Mesenchymal stem cell (in vitro differentiated cells and primary cell): ENCODE results near the gene FKBP5.
A peak's percentile ranks its signal among the peaks of the same experiment; 100 is the strongest.

Experiments
- DNase-seq: peaks from one replicate; pipeline ENCODE4 v3.0.0-alpha.2; 2013
- H2AFZ ChIP-seq: one replicate; pipeline ENCODE4 v1.6.1; 2013; ENCODE audit warnings: low read depth, mild to moderate bottlenecking, control low read depth, inconsistent platforms, low read length, moderate library complexity
- H2AK5ac ChIP-seq: 2 replicates; pipeline ENCODE4 v1.6.1; 2013; ENCODE audit warnings: low read length, moderate library complexity, mild to moderate bottlenecking, inconsistent platforms; ENCODE audit not compliant: severe bottlenecking
- H2BK120ac ChIP-seq: one replicate; pipeline ENCODE4 v1.6.1; 2013; ENCODE audit warnings: low read depth, mild to moderate bottlenecking, inconsistent platforms, low read length, moderate library complexity
- H2BK12ac ChIP-seq, 2 experiments: one replicate each; pipeline ENCODE4 v1.6.1; 2013; ENCODE audit warnings: inconsistent platforms in 2 of 2, low read length in 2 of 2, mild to moderate bottlenecking in 2 of 2, moderate library complexity in 2 of 2, control low read depth in 1 of 2
- H2BK15ac ChIP-seq: one replicate; pipeline ENCODE4 v1.6.1; 2013; ENCODE audit warnings: mild to moderate bottlenecking, low read depth, inconsistent platforms; ENCODE audit not compliant: poor library complexity, severe bottlenecking
- H2BK5ac ChIP-seq: 2 replicates; pipeline ENCODE4 v1.6.1; 2013; ENCODE audit warnings: low read depth, mild to moderate bottlenecking, low read length, control low read depth, inconsistent platforms; ENCODE audit not compliant: poor library complexity, severe bottlenecking
- H3K14ac ChIP-seq, 2 experiments: one replicate each; pipeline ENCODE4 v1.6.1; 2013; ENCODE audit warnings: inconsistent platforms in 2 of 2, low read length in 2 of 2, control low read depth in 1 of 2, mild to moderate bottlenecking in 1 of 2, moderate library complexity in 1 of 2
- H3K18ac ChIP-seq, 2 experiments: one replicate each; pipeline ENCODE4 v1.6.1; 2013; ENCODE audit warnings: inconsistent platforms in 2 of 2, low read length in 2 of 2, control low read depth in 1 of 2, low read depth in 1 of 2, mild to moderate bottlenecking in 1 of 2
- H3K23ac ChIP-seq, 2 experiments: one replicate each; pipeline ENCODE4 v1.6.1; 2013; ENCODE audit warnings: inconsistent platforms in 2 of 2, low read length in 2 of 2, mild to moderate bottlenecking in 2 of 2, moderate library complexity in 2 of 2, control low read depth in 1 of 2
- H3K27ac ChIP-seq: 2 replicates; pipeline ENCODE4 v1.5.1; 2013; ENCODE audit warnings: mild to moderate bottlenecking, moderate library complexity, low read length, control low read depth, inconsistent platforms; ENCODE audit not compliant: poor library complexity, severe bottlenecking
- H3K27me3 ChIP-seq, 2 experiments: 2 replicates each; pipeline versions ENCODE4 v1.6.1 to v1.7.0; 2013; ENCODE audit warnings: low read length in 2 of 2, mild to moderate bottlenecking in 2 of 2, moderate library complexity in 2 of 2, control low read depth in 1 of 2, inconsistent platforms in 1 of 2; ENCODE audit not compliant: control insufficient read depth in 1 of 2, insufficient read depth in 1 of 2
- H3K36me3 ChIP-seq, 2 experiments: 2 replicates each; pipeline versions ENCODE4 v1.6.1 to v1.7.0; 2013; ENCODE audit warnings: low read length in 2 of 2, control low read depth in 1 of 2, inconsistent platforms in 1 of 2, low read depth in 1 of 2, mild to moderate bottlenecking in 1 of 2; ENCODE audit not compliant: insufficient read depth in 2 of 2, control insufficient read depth in 1 of 2
- H3K4ac ChIP-seq, 2 experiments: one replicate each; pipeline ENCODE4 v1.6.1; 2013; ENCODE audit warnings: inconsistent platforms in 2 of 2, low read length in 2 of 2, mild to moderate bottlenecking in 2 of 2, moderate library complexity in 2 of 2, control low read depth in 1 of 2, low read depth in 1 of 2
- H3K4me1 ChIP-seq: 2 replicates; pipeline ENCODE4 v1.6.1; 2013; ENCODE audit warnings: low read depth, low read length, control low read depth; ENCODE audit not compliant: control insufficient read depth, insufficient read depth
- H3K4me2 ChIP-seq: 2 replicates; pipeline ENCODE4 v1.6.1; 2013; ENCODE audit warnings: low read length, mild to moderate bottlenecking, inconsistent platforms; ENCODE audit not compliant: poor library complexity, severe bottlenecking
- H3K4me3 ChIP-seq, 2 experiments: 2 replicates each; pipeline versions ENCODE4 v1.5.1 to v1.7.0; 2013; ENCODE audit warnings: low read length in 2 of 2, mild to moderate bottlenecking in 2 of 2, control low read depth in 1 of 2, low read depth in 1 of 2; ENCODE audit not compliant: insufficient read depth in 1 of 2
- H3K79me1 ChIP-seq: replicated peaks from 2 replicates; pipeline ENCODE4 v1.6.1; 2013; ENCODE audit warnings: mild to moderate bottlenecking, control low read depth, low read length, inconsistent platforms; ENCODE audit not compliant: poor library complexity, severe bottlenecking
- H3K9ac ChIP-seq: 2 replicates; pipeline ENCODE4 v1.7.0; 2013; ENCODE audit warnings: mild to moderate bottlenecking, low read length, moderate library complexity
- H3K9me3 ChIP-seq: 2 replicates; pipeline ENCODE4 v1.7.0; 2013; ENCODE audit warnings: mild to moderate bottlenecking, low read length; ENCODE audit not compliant: control insufficient read depth
- H4K8ac ChIP-seq: one replicate; pipeline ENCODE4 v1.6.1; 2013; ENCODE audit warnings: inconsistent platforms, mild to moderate bottlenecking, low read length, moderate library complexity
- H4K91ac ChIP-seq: one replicate; pipeline ENCODE4 v1.6.1; 2013; ENCODE audit warnings: mild to moderate bottlenecking, low read length, inconsistent platforms
- WGBS: methylation state at CpG from one replicate; pipeline ENCODE4 v1.1.7; 2013; ENCODE audit warnings: mixed read lengths; 5-methylcytosine and 5-hydroxymethylcytosine counted together

The FKBP5 gene

GRCh38 chr6:35558571-35558970 lies 130.1 kb downstream of the FKBP5 start:
- Histone ChIP-seq H4K8ac (no peak overlapping the region), H2BK5ac (no peak overlapping the region), H3K4me3 (no peak overlapping the region), H3K18ac (no peak overlapping the region), H3K4me1 (no peaks in the 10 kb centered on the region), H3K23ac (no peak overlapping the region), H2AFZ (no peak overlapping the region), H2BK15ac (no peak overlapping the region), H3K4me2 (no peak overlapping the region), H3K27me3 (peaks cover 6 to 32% of the 10 kb centered on the region in 2 experiments), H3K14ac (peak overlapping the region in 1 of 2 experiments; percentile 30), H3K27ac (no peak overlapping the region), H2BK120ac (no peak overlapping the region), H3K36me3 (no peaks in the 10 kb centered on the region), H2AK5ac (no peak overlapping the region), H2BK12ac (no peak overlapping the region), H3K4ac (no peak overlapping the region), H3K9ac (no peak overlapping the region), H4K91ac (no peak overlapping the region), H3K9me3 (no peaks in the 10 kb centered on the region), H3K79me1 (no peaks in the 10 kb centered on the region)
- WGBS: 93% methylated on average over 11 of the region's 12 CpGs
- DNase-seq: no peak

DNA sequence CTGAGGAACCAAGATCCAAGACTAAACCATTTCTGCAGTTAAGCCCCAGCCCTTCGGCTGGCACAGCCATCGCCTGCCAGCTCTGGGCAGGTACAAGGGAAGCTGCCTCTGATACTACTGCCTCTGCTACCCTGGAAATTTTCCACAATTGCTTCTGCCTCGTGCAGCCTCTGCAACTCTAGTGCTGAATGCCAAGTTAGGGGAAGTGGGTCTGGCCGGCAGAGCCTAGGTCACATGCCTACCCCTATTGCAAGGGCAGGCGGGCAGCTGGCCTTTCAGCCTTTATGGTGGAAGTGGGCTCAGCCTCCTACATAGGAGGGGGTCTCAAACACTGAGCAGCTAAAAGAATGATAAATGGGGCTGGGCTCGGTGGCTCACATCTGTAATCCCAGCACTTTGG lies 131.5 kb downstream of the FKBP5 start:
- no peak overlapping the region for H2AK5ac ChIP-seq
- H3K27ac ChIP-seq: no peak overlapping the region
- no peak overlapping the region for H3K23ac ChIP-seq
- no peaks in the 10 kb centered on the region for H3K79me1 ChIP-seq
- no peak overlapping the region for H2AFZ ChIP-seq
- H3K36me3 ChIP-seq: no peaks in the 10 kb centered on the region
- H2BK5ac ChIP-seq: no peak overlapping the region
- DNase-seq: no peak
- H2BK12ac ChIP-seq: no peak overlapping the region
- H4K91ac ChIP-seq: no peak overlapping the region
- no peak overlapping the region for H4K8ac ChIP-seq
- no peak overlapping the region for H3K4me2 ChIP-seq
- H3K4ac ChIP-seq: no peak overlapping the region
- no peak overlapping the region for H3K9ac ChIP-seq
- H3K14ac ChIP-seq: no peak overlapping the region
- peaks cover 4% of the 10 kb centered on the region for H3K9me3 ChIP-seq
- no peak overlapping the region for H3K18ac ChIP-seq
- no peaks in the 10 kb centered on the region for H3K4me1 ChIP-seq
- H2BK15ac ChIP-seq: no peak overlapping the region
- no peak overlapping the region for H2BK120ac ChIP-seq
- peaks cover 0 to 25% of the 10 kb centered on the region in 2 experiments for H3K27me3 ChIP-seq
- no peak overlapping the region for H3K4me3 ChIP-seq
- WGBS: 92% methylated on average over 6 of the region's 6 CpGs

- H4K8ac ChIP-seq: no peak overlapping the region
- H3K36me3 ChIP-seq: no peaks in the 10 kb centered on the region
- no peak overlapping the region for H3K23ac ChIP-seq
- H2BK120ac ChIP-seq: no peak overlapping the region
- peaks cover 12% of the 10 kb centered on the region for H3K9me3 ChIP-seq
- peaks cover 0 to 26% of the 10 kb centered on the region in 2 experiments for H3K27me3 ChIP-seq
- no peak overlapping the region for H3K18ac ChIP-seq
- H2BK15ac ChIP-seq: no peak overlapping the region
- H3K9ac ChIP-seq: no peak overlapping the region
- peak overlapping the region in 1 of 2 experiments; percentile 22 for H3K14ac ChIP-seq
- 92% methylated on average over 4 of the region's 4 CpGs for WGBS
- no peak overlapping the region for H4K91ac ChIP-seq
- H3K4ac ChIP-seq: no peak overlapping the region
- H3K79me1 ChIP-seq: no peaks in the 10 kb centered on the region
- H2AFZ ChIP-seq: no peak overlapping the region
- H2BK12ac ChIP-seq: no peak overlapping the region
- no peak for DNase-seq
- no peaks in the 10 kb centered on the region for H3K4me1 ChIP-seq
- no peak overlapping the region for H3K4me3 ChIP-seq
- H3K27ac ChIP-seq: no peak overlapping the region
- H3K4me2 ChIP-seq: no peak overlapping the region
- no peak overlapping the region for H2AK5ac ChIP-seq
- no peak overlapping the region for H2BK5ac ChIP-seq
Measured at GRCh38 chr6:35554811-35555210, 133.9 kb downstream of the FKBP5 start.

DNA sequence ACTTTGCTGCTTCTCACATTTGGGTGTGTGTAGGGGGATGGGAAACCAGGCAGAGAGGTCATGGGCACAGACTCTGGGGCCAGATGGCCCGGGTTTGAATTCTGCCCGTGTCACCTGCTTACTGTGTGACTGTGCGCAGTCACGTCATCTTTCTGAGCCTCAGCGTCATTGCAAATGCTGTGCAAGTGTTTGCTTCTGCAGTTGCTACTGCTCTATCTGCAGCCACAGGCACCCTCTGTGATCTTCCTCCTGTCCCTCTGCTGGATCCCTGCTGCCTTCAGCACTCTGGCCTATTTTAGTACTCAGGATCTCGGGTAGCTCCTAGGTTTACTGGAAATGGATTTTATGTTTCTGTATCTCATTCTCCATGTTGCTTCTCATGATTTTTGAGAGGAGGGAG lies 135.4 kb downstream of the FKBP5 start:
- H4K91ac ChIP-seq: no peak overlapping the region
- no peak overlapping the region for H3K4me3 ChIP-seq
- peaks cover 12% of the 10 kb centered on the region for H3K9me3 ChIP-seq
- 96% methylated on average over 5 of the region's 6 CpGs for WGBS
- H2BK5ac ChIP-seq: no peak overlapping the region
- H3K4me2 ChIP-seq: no peak overlapping the region
- H2AFZ ChIP-seq: no peak overlapping the region
- H3K14ac ChIP-seq: no peak overlapping the region
- no peak overlapping the region for H2AK5ac ChIP-seq
- H2BK12ac ChIP-seq: no peak overlapping the region
- no peak overlapping the region for H2BK15ac ChIP-seq
- H3K9ac ChIP-seq: no peak overlapping the region
- H3K18ac ChIP-seq: no peak overlapping the region
- H3K23ac ChIP-seq: no peak overlapping the region
- no peaks in the 10 kb centered on the region for H3K4me1 ChIP-seq
- no peak for DNase-seq
- H2BK120ac ChIP-seq: no peak overlapping the region
- H3K4ac ChIP-seq: no peak overlapping the region
- peak overlapping the region; percentile 41 for H4K8ac ChIP-seq
- H3K27ac ChIP-seq: no peak overlapping the region
- no peaks in the 10 kb centered on the region for H3K36me3 ChIP-seq
- no peaks in the 10 kb centered on the region for H3K79me1 ChIP-seq
- H3K27me3 ChIP-seq: peaks cover 0 to 22% of the 10 kb centered on the region in 2 experiments
